ENCODE data around the gene CBFA2T2.
"Not testable (repeated sequence)": the region's sequence is repeated elsewhere in the genome, so short reads cannot be mapped to it uniquely, and the experiment has no call there.

- TF ChIP-seq CTCF (IDR thresholded peaks at IDR 0.05; ENCODE audit: poor library complexity); EZH2 (IDR thresholded peaks at IDR 0.05; ENCODE audit: borderline replicate concordance): not testable (repeated sequence)
These were observed 83.4 kb downstream of the CBFA2T2 start for GRCh38 chr20:33573268-33573667.

Data from hepatocyte (in vitro differentiated cells).